BLaER1 treated with 17β-estradiol and CSF1 and Interleukin-3, amounts not matched to agents 10 nM and 100 nM (cell line): ENCODE results near the gene CFAP99.
A peak's percentile ranks its signal among the peaks of the same experiment; 100 is the strongest.

ENCODE experiments used
- H3K27ac ChIP-seq, 11 experiments: shearing (Covaris generic); formaldehyde crosslinking; 2 replicates each; pipeline ENCODE4 v1.8.1; 2022
- H3K27me3 ChIP-seq, 11 experiments: shearing (Covaris generic); formaldehyde crosslinking; 2 replicates each; pipeline ENCODE4 v1.8.1; 2022
- H3K36me3 ChIP-seq, 11 experiments: shearing (Covaris generic); formaldehyde crosslinking; 2 replicates each; pipeline ENCODE4 v1.8.1; 2022
- H3K4me1 ChIP-seq, 10 experiments: shearing (Covaris generic); formaldehyde crosslinking; 2 replicates each; pipeline ENCODE4 v1.8.1; 2022
- H3K4me2 ChIP-seq, 11 experiments: shearing (Covaris generic); formaldehyde crosslinking; 2 replicates each; pipeline ENCODE4 v1.8.1; 2022
- H3K4me3 ChIP-seq, 10 experiments: shearing (Covaris generic); formaldehyde crosslinking; 2 replicates each; pipeline ENCODE4 v1.8.1; 2022
- H3K9ac ChIP-seq, 11 experiments: shearing (Covaris generic); formaldehyde crosslinking; 2 replicates each; pipeline ENCODE4 v1.8.1; 2022
- H3K9me3 ChIP-seq, 11 experiments: shearing (Covaris generic); formaldehyde crosslinking; replicated peaks in 1 of 11; 2 replicates each; pipeline ENCODE4 v1.8.1; 2022
- H4K20me1 ChIP-seq, 11 experiments: shearing (Covaris generic); formaldehyde crosslinking; 2 replicates each; pipeline ENCODE4 v1.8.1; 2022
- Cebpa-rat ChIP-seq, 11 experiments: shearing (Covaris generic); IDR thresholded peaks; 2 replicates each; pipeline ENCODE4 v1.8.1; 2022

CFAP99 gene

GRCh38 chr4:2433609-2434350 is 15.0 kb downstream of the CFAP99 start:
- no peaks in the 10 kb centered on the region for H4K20me1 ChIP-seq
- 0 out of 22 replicates have a peak, but pooled peaks cover 0 to 5% (median 0%) of the 10 kb centered on the region in 11 experiments for H3K9me3 ChIP-seq
- H3K27ac ChIP-seq, result no peak overlapping the region

GRCh38 chr4:2434420-2434819 is 15.7 kb downstream of the CFAP99 start:
- H3K4me1 ChIP-seq, result peaks cover 0 to 16% (median 10%) of the 10 kb centered on the region in 10 experiments; a peak in 17 of 20 replicates
- no peaks in the 10 kb centered on the region for H4K20me1 ChIP-seq
- no peak for TF ChIP-seq Cebpa-rat (IDR thresholded peaks at IDR 0.05)
- H3K4me2 ChIP-seq, result peak overlapping the region in 7 of 11 experiments; percentile 7 to 57 (median 26); a peak in 7 of 22 replicates
- H3K9me3 ChIP-seq, result 0 out of 22 replicates have a peak, but pooled peaks cover 0 to 5% (median 0%) of the 10 kb centered on the region in 11 experiments
- no peak overlapping the region for H3K9ac ChIP-seq
- H3K4me3 ChIP-seq, result no peak overlapping the region
- no peak overlapping the region for H3K27ac ChIP-seq
- no peaks in the 10 kb centered on the region for H3K36me3 ChIP-seq
- no peaks in the 10 kb centered on the region for H3K27me3 ChIP-seq

More at GRCh38 chr4:2433609-2434350, 15.0 kb downstream of the CFAP99 start:
- Histone ChIP-seq H3K9ac (no peak overlapping the region), H3K4me1 (peaks cover 0 to 16% (median 10%) of the 10 kb centered on the region in 10 experiments; a peak in 17 of 20 replicates), H3K4me2 (peak overlapping the region in 4 of 11 experiments; percentile 15 to 54 (median 19); a peak in 4 of 22 replicates), H3K36me3 (no peaks in the 10 kb centered on the region), H3K4me3 (no peak overlapping the region), H3K27me3 (no peaks in the 10 kb centered on the region)
- no peak for TF ChIP-seq Cebpa-rat (IDR thresholded peaks at IDR 0.05)

GRCh38 chr4:2436301-2436700 is 17.5 kb downstream of the CFAP99 start:
- Histone ChIP-seq H3K4me1 (peaks cover 0 to 16% (median 11%) of the 10 kb centered on the region in 10 experiments; a peak in 17 of 20 replicates), H3K27ac (no peak overlapping the region), H3K36me3 (no peaks in the 10 kb centered on the region), H4K20me1 (no peaks in the 10 kb centered on the region), H3K4me2 (no peak overlapping the region; a peak in 1 of 22 replicates), H3K9me3 (0 out of 22 replicates have a peak, but pooled peaks cover 0 to 5% (median 0%) of the 10 kb centered on the region in 11 experiments), H3K27me3 (no peaks in the 10 kb centered on the region), H3K4me3 (no peak overlapping the region), H3K9ac (no peak overlapping the region)
- no peak for TF ChIP-seq Cebpa-rat (IDR thresholded peaks at IDR 0.05)

- Histone ChIP-seq H3K4me3 (no peak overlapping the region), H3K27ac (no peak overlapping the region), H3K4me2 (peak overlapping the region in 1 of 11 experiments; percentile 30; a peak in 1 of 22 replicates), H4K20me1 (no peaks in the 10 kb centered on the region; a peak in 1 of 22 replicates), H3K9ac (no peak overlapping the region), H3K9me3 (0 out of 22 replicates have a peak, but pooled peaks cover 0 to 1% (median 0%) of the 10 kb centered on the region in 11 experiments), H3K36me3 (no peaks in the 10 kb centered on the region), H3K27me3 (no peaks in the 10 kb centered on the region), H3K4me1 (peaks cover 0 to 21% (median 14%) of the 10 kb centered on the region in 10 experiments; a peak in 18 of 20 replicates)
- TF ChIP-seq Cebpa-rat (IDR thresholded peaks at IDR 0.05), result no peak
These were observed 18.2 kb downstream of the CFAP99 start for GRCh38 chr4:2436761-2437474.

- Histone ChIP-seq H3K27me3 (no peaks in the 10 kb centered on the region), H3K9me3 (no peaks in the 10 kb centered on the region), H3K4me3 (no peak overlapping the region), H3K27ac (no peak overlapping the region), H3K4me1 (peaks cover 0 to 26% (median 16%) of the 10 kb centered on the region in 10 experiments; a peak in 18 of 20 replicates), H3K36me3 (no peaks in the 10 kb centered on the region), H4K20me1 (no peaks in the 10 kb centered on the region; a peak in 1 of 22 replicates), H3K4me2 (no peak overlapping the region), H3K9ac (no peak overlapping the region)
- TF ChIP-seq Cebpa-rat (IDR thresholded peaks at IDR 0.05), result no peak
These were observed 18.9 kb downstream of the CFAP99 start for GRCh38 chr4:2437475-2438215.

GRCh38 chr4:2438822-2439718 is 20.3 kb downstream of the CFAP99 start:
- H3K4me1 ChIP-seq, result peaks cover 0 to 26% (median 16%) of the 10 kb centered on the region in 10 experiments; a peak in 14 of 20 replicates
- H3K27ac ChIP-seq, result no peak overlapping the region
- H3K9ac ChIP-seq, result no peak overlapping the region
- no peaks in the 10 kb centered on the region for H3K27me3 ChIP-seq
- no peaks in the 10 kb centered on the region; a peak in 1 of 22 replicates for H4K20me1 ChIP-seq
- no peak for TF ChIP-seq Cebpa-rat (IDR thresholded peaks at IDR 0.05)
- H3K9me3 ChIP-seq, result no peaks in the 10 kb centered on the region
- H3K4me2 ChIP-seq, result no peak overlapping the region
- no peak overlapping the region for H3K4me3 ChIP-seq
- no peaks in the 10 kb centered on the region for H3K36me3 ChIP-seq

- Histone ChIP-seq H3K4me3 (no peak overlapping the region), H4K20me1 (no peaks in the 10 kb centered on the region; a peak in 1 of 22 replicates), H3K4me1 (peaks cover 0 to 18% (median 7%) of the 10 kb centered on the region in 10 experiments; a peak in 10 of 20 replicates), H3K27ac (no peak overlapping the region), H3K9me3 (0 out of 22 replicates have a peak, but pooled peaks cover 0 to 2% (median 0%) of the 10 kb centered on the region in 11 experiments), H3K36me3 (no peaks in the 10 kb centered on the region), H3K9ac (no peak overlapping the region), H3K4me2 (peak overlapping the region in 6 of 11 experiments; percentile 7 to 13 (median 8); a peak in 3 of 22 replicates), H3K27me3 (no peaks in the 10 kb centered on the region)
- TF ChIP-seq Cebpa-rat (IDR thresholded peaks at IDR 0.05), result no peak
These were observed 22.8 kb downstream of the CFAP99 start for GRCh38 chr4:2441393-2442174.
